Lower leg skin (tissue), 3 donors: ENCODE data around the gene CNTFR.

Experiments
- POLR2A ChIP-seq, 2 donors: fragments of 450-650 bp; IDR thresholded peaks; one replicate each; pipeline ENCODE4 v1.6.1; 2016 to 2017; ENCODE audit warnings: antibody characterized with exemption in 2 of 2, mild to moderate bottlenecking in 1 of 2, moderate library complexity in 1 of 2
- TF ChIP-seq, protein P1 (sequence below), 3 donors: fragments of 450-650 bp; IDR thresholded peaks; one replicate each; pipeline ENCODE4 v1.5.1; 2016; ENCODE audit warnings: antibody characterized with exemption in 3 of 3, mild to moderate bottlenecking in 3 of 3, moderate library complexity in 2 of 3

DNA sequence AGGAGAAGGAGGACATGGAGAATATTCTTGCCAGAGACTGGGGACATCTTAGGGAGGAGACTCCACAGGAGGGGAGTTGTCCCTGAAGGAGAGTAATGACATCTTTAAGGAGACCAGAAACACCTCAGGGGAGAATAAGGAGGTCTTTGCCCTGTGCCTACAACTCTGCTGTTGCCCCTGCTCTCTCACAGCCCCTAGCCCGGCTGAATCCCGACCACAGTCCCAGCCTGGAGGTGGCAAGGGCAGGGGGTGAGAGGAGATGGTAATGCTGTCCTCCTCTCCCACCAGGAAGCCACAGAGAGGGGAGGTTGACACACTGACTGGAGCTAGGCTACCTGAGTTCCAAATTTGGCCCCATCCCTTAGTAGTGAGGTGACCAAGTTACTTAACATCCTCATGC lies 36.5 kb downstream of the CNTFR start:
- no peak for TF ChIP-seq POLR2A (IDR thresholded peaks at IDR 0.05)
- TF ChIP-seq, protein P1, sequence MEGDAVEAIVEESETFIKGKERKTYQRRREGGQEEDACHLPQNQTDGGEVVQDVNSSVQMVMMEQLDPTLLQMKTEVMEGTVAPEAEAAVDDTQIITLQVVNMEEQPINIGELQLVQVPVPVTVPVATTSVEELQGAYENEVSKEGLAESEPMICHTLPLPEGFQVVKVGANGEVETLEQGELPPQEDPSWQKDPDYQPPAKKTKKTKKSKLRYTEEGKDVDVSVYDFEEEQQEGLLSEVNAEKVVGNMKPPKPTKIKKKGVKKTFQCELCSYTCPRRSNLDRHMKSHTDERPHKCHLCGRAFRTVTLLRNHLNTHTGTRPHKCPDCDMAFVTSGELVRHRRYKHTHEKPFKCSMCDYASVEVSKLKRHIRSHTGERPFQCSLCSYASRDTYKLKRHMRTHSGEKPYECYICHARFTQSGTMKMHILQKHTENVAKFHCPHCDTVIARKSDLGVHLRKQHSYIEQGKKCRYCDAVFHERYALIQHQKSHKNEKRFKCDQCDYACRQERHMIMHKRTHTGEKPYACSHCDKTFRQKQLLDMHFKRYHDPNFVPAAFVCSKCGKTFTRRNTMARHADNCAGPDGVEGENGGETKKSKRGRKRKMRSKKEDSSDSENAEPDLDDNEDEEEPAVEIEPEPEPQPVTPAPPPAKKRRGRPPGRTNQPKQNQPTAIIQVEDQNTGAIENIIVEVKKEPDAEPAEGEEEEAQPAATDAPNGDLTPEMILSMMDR (IDR thresholded peaks at IDR 0.05) = no peak
